Endothelial cell of umbilical vein (primary cell): ENCODE results near the gene TPD52L2. TPM values are rescaled to one million over a fixed set of nuclear protein-coding genes. Genes with fewer than 3 reads are reported as not detected.

ENCODE experiments used
- BruUV-seq: library from RNA; stranded (reverse); fragments of 400-500 nt; replicated peaks from 2 replicates; lab custom pipeline; 2021; lab: Mats Ljungman, UMichigan
- CTCF ChIA-PET: fragments of 300-600, 350-600 bp; sonication (Branson Sonifier 250); formaldehyde crosslinking; loops from one replicate; lab custom pipeline; 2021; ENCODE audit warnings: antibody characterized with exemption, inconsistent platforms; lab: Charles Lee
- POLR2A ChIA-PET: fragments of 300-600, 350-600 bp; sonication (Branson Sonifier 250); formaldehyde crosslinking; loops from one replicate; lab custom pipeline; 2021; ENCODE audit warnings: antibody characterized with exemption, inconsistent platforms; lab: Charles Lee
- DNase-seq: peaks from one replicate; pipeline ENCODE4 v3.0.0-alpha.2; 2011; ENCODE audit warnings: low read depth, low spot score
- FAIRE-seq: peaks from 2 replicates; lab custom pipeline; 2011; peaks lifted over from hg19 to GRCh38; lab: Jason Lieb, UNC
- H2AFZ ChIP-seq: 2 replicates; pipeline ENCODE4 v1.6.0; 2012; ENCODE audit warnings: low read depth, low read length, control low read depth, inconsistent platforms
- H3K27ac ChIP-seq: 2 replicates; pipeline ENCODE4 v1.5.1; 2011; ENCODE audit warnings: low read depth, mild to moderate bottlenecking, control low read depth, low read length, moderate library complexity; ENCODE audit not compliant: insufficient read depth
- H3K27me3 ChIP-seq, 2 experiments: 2 replicates each; pipeline versions ENCODE4 v1.6.0 to v1.6.1; 2011; ENCODE audit warnings: low read length in 2 of 2, mixed read lengths in 1 of 2; ENCODE audit not compliant: control insufficient read depth in 2 of 2, insufficient read depth in 2 of 2
- H3K36me3 ChIP-seq, 2 experiments: 2 replicates in 1 of 2; 3 replicates in 1 of 2; pipeline ENCODE4 v1.5.1; 2011; ENCODE audit warnings: low read length in 2 of 2, mild to moderate bottlenecking in 1 of 2, moderate library complexity in 1 of 2; ENCODE audit not compliant: control insufficient read depth in 2 of 2, insufficient read depth in 2 of 2; ENCODE audit errors: extremely low read depth in 1 of 2
- H3K4me1 ChIP-seq: 3 replicates; pipeline ENCODE4 v1.5.1; 2011; ENCODE audit warnings: mild to moderate bottlenecking, low read length; ENCODE audit not compliant: control insufficient read depth, insufficient read depth; ENCODE audit errors: extremely low read depth
- H3K4me2 ChIP-seq: 2 replicates; pipeline ENCODE4 v1.6.1; 2011; ENCODE audit warnings: low read length, control low read depth, mixed read lengths; ENCODE audit not compliant: insufficient read depth
- H3K4me3 ChIP-seq, 3 experiments: fragments of 200-600 bp in 1 of 3; sonication (generic), shearing (Covaris generic) in 1 of 3; replicated peaks in 1 of 3; 2 replicates each; pipeline ENCODE4 v1.5.1; 2011 to 2016; ENCODE audit warnings: control low read depth in 3 of 3, low read length in 3 of 3, mild to moderate bottlenecking in 2 of 3, inconsistent platforms in 1 of 3, low read depth in 1 of 3, moderate library complexity in 1 of 3; ENCODE audit not compliant: insufficient read depth in 1 of 3
- H3K79me2 ChIP-seq: 2 replicates; pipeline ENCODE4 v1.6.0; 2012; ENCODE audit warnings: low read length, inconsistent platforms; ENCODE audit not compliant: control insufficient read depth, insufficient read depth
- H3K9ac ChIP-seq: replicated peaks from 2 replicates; pipeline ENCODE3; 2011; ENCODE audit warnings: low read length, control low read depth; ENCODE audit not compliant: insufficient read depth; ENCODE audit errors: extremely low read depth
- H3K9me1 ChIP-seq: replicated peaks from 3 replicates; pipeline ENCODE4 v1.6.0; 2011; ENCODE audit warnings: mild to moderate bottlenecking, low read length; ENCODE audit not compliant: control insufficient read depth, insufficient read depth; ENCODE audit errors: extremely low read depth
- H3K9me3 ChIP-seq: replicated peaks from 2 replicates; pipeline ENCODE4 v1.5.1; 2012; ENCODE audit warnings: low read length, inconsistent platforms; ENCODE audit not compliant: control insufficient read depth, insufficient read depth
- H4K20me1 ChIP-seq: replicated peaks from 2 replicates; pipeline ENCODE3; 2011; ENCODE audit warnings: mild to moderate bottlenecking, low read length; ENCODE audit not compliant: control insufficient read depth, insufficient read depth; ENCODE audit errors: extremely low read depth
- EZH2 ChIP-seq: IDR thresholded peaks from 2 replicates; pipeline ENCODE4 v1.6.1; 2012; ENCODE audit warnings: borderline replicate concordance, low read depth, mild to moderate bottlenecking, moderate library complexity, low read length, inconsistent platforms; ENCODE audit not compliant: severe bottlenecking
- FOS ChIP-seq: IDR thresholded peaks from 2 replicates; pipeline ENCODE4 v1.6.1; 2011; ENCODE audit warnings: mild to moderate bottlenecking, low read length, moderate library complexity, borderline replicate concordance; ENCODE audit not compliant: insufficient read depth
- GATA2 ChIP-seq: IDR thresholded peaks from 2 replicates; pipeline ENCODE4 v1.7.0; 2011; ENCODE audit warnings: low read depth, mild to moderate bottlenecking, moderate library complexity, mixed read lengths, low read length; ENCODE audit not compliant: insufficient read length, insufficient read depth
- JUN ChIP-seq: IDR thresholded peaks from 2 replicates; pipeline ENCODE4 v1.6.1; 2011; ENCODE audit warnings: borderline replicate concordance, low read depth; ENCODE audit not compliant: insufficient read length, insufficient read depth
- MYC ChIP-seq: IDR thresholded peaks from one replicate; pipeline ENCODE4 v1.6.1; 2011; ENCODE audit warnings: mild to moderate bottlenecking, low read depth, low read length
- POLR2A ChIP-seq: IDR thresholded peaks from 2 replicates; pipeline ENCODE4 v1.6.1; 2012; ENCODE audit warnings: low read depth, mild to moderate bottlenecking, control low read depth, low read length
- POLR2AphosphoS5 ChIP-seq: IDR thresholded peaks from 2 replicates; pipeline ENCODE4 v1.6.1; 2012; ENCODE audit warnings: low read depth, mild to moderate bottlenecking, control low read depth, low read length, moderate library complexity; ENCODE audit not compliant: insufficient read depth
- dilution Hi-C: fragments of 300-500 bp; cut with MboI; formaldehyde crosslinking; loops from one replicate; pipeline ENCODE4 v1.15.0; 2019; ENCODE audit warnings: low sequenced_read_pairs; ENCODE audit not compliant: extremely low pct_ligation_motif_present
- intact Hi-C: fragments of 100-400 bp; cut with micrococcal nuclease; formaldehyde crosslinking; loops from one replicate; pipeline ENCODE4 v1.10.0; 2022
- polyA plus RNA-seq, 4 experiments: library from polyadenylated mRNA; depleted of rRNA in 3 of 4; stranded (reverse) in 3 of 4; unstranded in 1 of 4; fragments of >200 nt; gene quantifications; 2 replicates each; pipeline versions ENCODE4 v1.2.1 to v1.2.3, GENCODE V29; 2011 to 2012; ENCODE audit warnings: missing spikeins in 1 of 4
- total RNA-seq: library from RNA; stranded (reverse); gene quantifications from 2 replicates; pipeline ENCODE4 v1.2.3, GENCODE V29; 2021
- TF ChIP-seq, protein P1 (sequence below): IDR thresholded peaks from 2 replicates; pipeline ENCODE4 v1.6.1; 2011; ENCODE audit not compliant: insufficient read depth, insufficient read length
- TF ChIP-seq, protein P2 (sequence below), 2 donors: IDR thresholded peaks; 1 replicate in 1 of 2; 2 replicates in 1 of 2; pipeline ENCODE4 v1.5.1; 2011; ENCODE audit warnings: low read length in 2 of 2, mild to moderate bottlenecking in 2 of 2, moderate library complexity in 2 of 2, control low read depth in 1 of 2, inconsistent platforms in 1 of 2, low read depth in 1 of 2; ENCODE audit not compliant: insufficient read depth in 1 of 2; ENCODE audit errors: extremely low read depth in 1 of 2

TPD52L2 gene
- total and polyA plus RNA-seq, 2 donors (not counting 3 experiments of a cell fraction or from before 2014, with no cell fraction given): 123 to 142 TPM

DNA sequence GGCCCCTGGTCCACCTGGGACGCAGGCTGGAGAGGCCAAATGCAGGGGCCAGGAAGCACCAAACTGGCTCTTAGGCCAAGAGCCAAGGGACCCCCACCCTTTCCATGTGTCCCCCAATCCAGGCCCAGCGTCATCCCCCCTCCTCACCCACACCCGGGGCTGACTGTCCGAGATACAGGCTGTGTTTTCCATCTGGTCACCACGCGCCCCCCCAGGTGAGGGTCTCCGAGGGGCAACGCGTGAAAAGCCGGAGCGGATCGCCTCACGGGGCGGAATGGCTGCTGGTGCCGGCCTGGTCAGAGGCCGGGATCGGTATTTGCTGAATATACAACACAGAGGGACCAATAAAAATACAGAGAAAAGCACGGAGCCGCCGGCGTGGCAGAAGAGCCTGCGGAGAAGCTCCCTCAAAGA lies 9.0 kb upstream of the TPD52L2 start:
- no peaks in the 10 kb centered on the region for H3K36me3 ChIP-seq
- CTCF ChIA-PET: interaction anchor here (1.2 to 3.4 kb wide), 2 partner anchors 70 to 82 kb away, joined by 3 to 12 read pairs; no protein-coding TSS in a partner anchor
- H3K9ac ChIP-seq: no peak overlapping the region
- DNase-seq (no peak), FAIRE-seq (no peak)
- peaks cover 23% of the 10 kb centered on the region for H3K4me1 ChIP-seq
- H3K4me2 ChIP-seq: no peak overlapping the region
- peaks cover 0 to 5% of the 10 kb centered on the region in 2 experiments for H3K27me3 ChIP-seq
- BruUV-seq: no TSS peak
- POLR2A ChIA-PET: no interaction called here
- intact Hi-C loops: no loop called here
- no peak overlapping the region for H3K27ac ChIP-seq
- no peak overlapping the region for H3K4me3 ChIP-seq
- TF ChIP-seq, protein P1, sequence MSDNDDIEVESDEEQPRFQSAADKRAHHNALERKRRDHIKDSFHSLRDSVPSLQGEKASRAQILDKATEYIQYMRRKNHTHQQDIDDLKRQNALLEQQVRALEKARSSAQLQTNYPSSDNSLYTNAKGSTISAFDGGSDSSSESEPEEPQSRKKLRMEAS: no peak
- TF ChIP-seq GATA2 (no peak), EZH2 (no peak), POLR2AphosphoS5 (no peak), MYC (no peak), POLR2A (no peak), JUN (no peak), FOS (no peak)
- TF ChIP-seq, protein P2, sequence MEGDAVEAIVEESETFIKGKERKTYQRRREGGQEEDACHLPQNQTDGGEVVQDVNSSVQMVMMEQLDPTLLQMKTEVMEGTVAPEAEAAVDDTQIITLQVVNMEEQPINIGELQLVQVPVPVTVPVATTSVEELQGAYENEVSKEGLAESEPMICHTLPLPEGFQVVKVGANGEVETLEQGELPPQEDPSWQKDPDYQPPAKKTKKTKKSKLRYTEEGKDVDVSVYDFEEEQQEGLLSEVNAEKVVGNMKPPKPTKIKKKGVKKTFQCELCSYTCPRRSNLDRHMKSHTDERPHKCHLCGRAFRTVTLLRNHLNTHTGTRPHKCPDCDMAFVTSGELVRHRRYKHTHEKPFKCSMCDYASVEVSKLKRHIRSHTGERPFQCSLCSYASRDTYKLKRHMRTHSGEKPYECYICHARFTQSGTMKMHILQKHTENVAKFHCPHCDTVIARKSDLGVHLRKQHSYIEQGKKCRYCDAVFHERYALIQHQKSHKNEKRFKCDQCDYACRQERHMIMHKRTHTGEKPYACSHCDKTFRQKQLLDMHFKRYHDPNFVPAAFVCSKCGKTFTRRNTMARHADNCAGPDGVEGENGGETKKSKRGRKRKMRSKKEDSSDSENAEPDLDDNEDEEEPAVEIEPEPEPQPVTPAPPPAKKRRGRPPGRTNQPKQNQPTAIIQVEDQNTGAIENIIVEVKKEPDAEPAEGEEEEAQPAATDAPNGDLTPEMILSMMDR (IDR thresholded peaks at IDR 0.05; ENCODE audit: extremely low read depth in 1 of 2, insufficient read depth in 1 of 2, low read depth in 1 of 2, low read length in 2 of 2): no peak
- no peaks in the 10 kb centered on the region for H3K9me3 ChIP-seq
- no peaks in the 10 kb centered on the region for H3K9me1 ChIP-seq
- H4K20me1 ChIP-seq: no peaks in the 10 kb centered on the region
- H3K79me2 ChIP-seq: no peaks in the 10 kb centered on the region
- H2AFZ ChIP-seq: no peak overlapping the region
- dilution Hi-C loops: no loop called here
